GOT3 (cell line): ENCODE results near the gene TMPRSS6.

Experiments
- DNase-seq: peaks from one replicate; lab custom pipeline; 2025; ENCODE audit warnings: mixed read lengths; lab: John Stamatoyannopoulos, UW

The TMPRSS6 gene

GRCh38 chr22:37140686-37141323, 31.3 kb upstream of the TMPRSS6 start:
- no peak for DNase-seq

GRCh38 chr22:37139762-37140161, 30.2 kb upstream of the TMPRSS6 start:
- no peak for DNase-seq

- DNase-seq, result no peak
Observed at GRCh38 chr22:37138849-37139561, 29.5 kb upstream of the TMPRSS6 start.

- no peak for DNase-seq
Observed at GRCh38 chr22:37137903-37138665, 28.6 kb upstream of the TMPRSS6 start.

- DNase-seq, result no peak
Observed at GRCh38 chr22:37137131-37137530, 27.6 kb upstream of the TMPRSS6 start.

- no peak for DNase-seq
Observed at GRCh38 chr22:37135023-37135422, 25.5 kb upstream of the TMPRSS6 start.

GRCh38 chr22:37133304-37134018, 23.9 kb upstream of the TMPRSS6 start:
- DNase-seq, result no peak

- DNase-seq, result no peak
Observed at GRCh38 chr22:37132773-37133172, 23.3 kb upstream of the TMPRSS6 start.

GRCh38 chr22:37129866-37130441, 20.4 kb upstream of the TMPRSS6 start:
- no peak for DNase-seq

- no peak for DNase-seq
Observed at GRCh38 chr22:37128555-37129281, 19.2 kb upstream of the TMPRSS6 start.

GRCh38 chr22:37127350-37127878, 17.9 kb upstream of the TMPRSS6 start:
- DNase-seq, result no peak

GRCh38 chr22:37126882-37127281, 17.4 kb upstream of the TMPRSS6 start:
- DNase-seq, result no peak

- DNase-seq, result no peak
Observed at GRCh38 chr22:37126383-37126782, 16.9 kb upstream of the TMPRSS6 start.

GRCh38 chr22:37123649-37124048, 14.1 kb upstream of the TMPRSS6 start:
- DNase-seq, result no peak

- no peak for DNase-seq
Observed at GRCh38 chr22:37122598-37123180, 13.2 kb upstream of the TMPRSS6 start.

- no peak for DNase-seq
Observed at GRCh38 chr22:37121887-37122591, 12.5 kb upstream of the TMPRSS6 start.

- DNase-seq, result no peak
Observed at GRCh38 chr22:37120569-37121340, 11.2 kb upstream of the TMPRSS6 start.

- DNase-seq, result no peak
Observed at GRCh38 chr22:37119872-37120271, 10.4 kb upstream of the TMPRSS6 start.

GRCh38 chr22:37118083-37118482, 8.6 kb upstream of the TMPRSS6 start:
- no peak for DNase-seq
